ENCODE measurements around the gene HYAL2.

Gene HYAL2

GRCh38 chr3:50304601-50305000 is 17.9 kb downstream of the HYAL2 start:
- H2AK5ac ChIP-seq (ENCODE audit: low read length) = no peak overlapping the region

GRCh38 chr3:50303013-50303815 is 19.3 kb downstream of the HYAL2 start, which contains the start of gene HYAL1:
HYAL1 (minus strand) TSS chr3:50303574; CDS start chr3:50302956, 618 bp downstream.
- Histone ChIP-seq H3K23ac (ENCODE audit: low read length) (no peak within 1 kb of the TSS), H3K4me2 (ENCODE audit: low read length) (no peak within 1 kb of the TSS), H3K79me2 (ENCODE audit: control insufficient read depth, insufficient read depth, low read length) (no peaks in the 10 kb centered on the region), H3K4me3 (ENCODE audit: low read length) (no peak within 1 kb of the TSS), H2AK5ac (ENCODE audit: low read length) (no peak within 1 kb of the TSS), H3K79me1 (ENCODE audit: low read length) (no peaks in the 10 kb centered on the region), H3K18ac (ENCODE audit: low read length) (no peak within 1 kb of the TSS), H3K4ac (ENCODE audit: low read depth, low read length) (no peak within 1 kb of the TSS), H3K4me1 (ENCODE audit: control insufficient read depth, low read depth, low read length) (peaks cover 6% of the 10 kb centered on the region), H2BK5ac (ENCODE audit: low read length) (no peak within 1 kb of the TSS), H3K36me3 (ENCODE audit: control insufficient read depth, insufficient read depth, low read length) (no peaks in the 10 kb centered on the region), H4K5ac (ENCODE audit: low read length) (no peak within 1 kb of the TSS), H3K56ac (ENCODE audit: low read length) (peak within 1 kb of the TSS; percentile 35), H4K8ac (ENCODE audit: low read depth, low read length) (no peak within 1 kb of the TSS), H3K27ac (ENCODE audit: low read depth, low read length) (no peak within 1 kb of the TSS), H2BK120ac (ENCODE audit: low read depth, low read length) (no peak within 1 kb of the TSS), H3K9ac (ENCODE audit: low read length) (peak within 1 kb of the TSS; percentile 25), H3K27me3 (ENCODE audit: insufficient read depth, low read length, poor library complexity) (no peaks in the 10 kb centered on the region), H2BK15ac (replicated peaks; ENCODE audit: low read depth) (no peak within 1 kb of the TSS)
- peak; percentile 84 for DNase-seq
- no CpG with 5 or more reads among the region's 14 CpGs for WGBS (ENCODE audit: extremely low coverage, insufficient coverage, low lambda C conversion rate)

More at GRCh38 chr3:50304601-50305000, 17.9 kb downstream of the HYAL2 start:
- Histone ChIP-seq H3K27ac (ENCODE audit: low read depth, low read length) (no peak overlapping the region), H4K5ac (ENCODE audit: low read length) (no peak overlapping the region), H2BK15ac (replicated peaks; ENCODE audit: low read depth) (no peak overlapping the region), H3K56ac (ENCODE audit: low read length) (no peak overlapping the region), H3K36me3 (ENCODE audit: control insufficient read depth, insufficient read depth, low read length) (no peaks in the 10 kb centered on the region), H3K79me2 (ENCODE audit: control insufficient read depth, insufficient read depth, low read length) (no peaks in the 10 kb centered on the region), H3K4ac (ENCODE audit: low read depth, low read length) (no peak overlapping the region), H3K79me1 (ENCODE audit: low read length) (no peaks in the 10 kb centered on the region), H3K18ac (ENCODE audit: low read length) (no peak overlapping the region), H3K4me3 (ENCODE audit: low read length) (no peak overlapping the region), H2BK120ac (ENCODE audit: low read depth, low read length) (no peak overlapping the region), H3K4me2 (ENCODE audit: low read length) (no peak overlapping the region), H2BK5ac (ENCODE audit: low read length) (no peak overlapping the region), H3K23ac (ENCODE audit: low read length) (no peak overlapping the region), H4K8ac (ENCODE audit: low read depth, low read length) (no peak overlapping the region), H3K27me3 (ENCODE audit: insufficient read depth, low read length, poor library complexity) (no peaks in the 10 kb centered on the region), H3K9ac (ENCODE audit: low read length) (no peak overlapping the region), H3K4me1 (ENCODE audit: control insufficient read depth, low read depth, low read length) (peaks cover 5% of the 10 kb centered on the region)
- no peak for DNase-seq

- H3K4me1 ChIP-seq (ENCODE audit: control insufficient read depth, low read depth, low read length) = peaks cover 6% of the 10 kb centered on the region
- no CpG with 5 or more reads among the region's 32 CpGs for WGBS (ENCODE audit: extremely low coverage, insufficient coverage, low lambda C conversion rate)
- no peak overlapping the region for H3K18ac ChIP-seq (ENCODE audit: low read length)
- no peak overlapping the region for H3K9ac ChIP-seq (ENCODE audit: low read length)
- no peaks in the 10 kb centered on the region for H3K79me2 ChIP-seq (ENCODE audit: control insufficient read depth, insufficient read depth, low read length)
- H3K79me1 ChIP-seq (ENCODE audit: low read length) = no peaks in the 10 kb centered on the region
- DNase-seq = no peak
- H3K4me3 ChIP-seq (ENCODE audit: low read length) = no peak overlapping the region
- H3K36me3 ChIP-seq (ENCODE audit: control insufficient read depth, insufficient read depth, low read length) = no peaks in the 10 kb centered on the region
- H3K4me2 ChIP-seq (ENCODE audit: low read length) = no peak overlapping the region
- H3K56ac ChIP-seq (ENCODE audit: low read length) = peak overlapping the region; percentile 35
- H2BK120ac ChIP-seq (ENCODE audit: low read depth, low read length) = no peak overlapping the region
- H4K8ac ChIP-seq (ENCODE audit: low read depth, low read length) = no peak overlapping the region
- no peak overlapping the region for H3K23ac ChIP-seq (ENCODE audit: low read length)
- no peak overlapping the region for H2BK15ac ChIP-seq (replicated peaks; ENCODE audit: low read depth)
- no peak overlapping the region for H3K27ac ChIP-seq (ENCODE audit: low read depth, low read length)
- no peak overlapping the region for H2BK5ac ChIP-seq (ENCODE audit: low read length)
- no peak overlapping the region for H3K4ac ChIP-seq (ENCODE audit: low read depth, low read length)
- H2AK5ac ChIP-seq (ENCODE audit: low read length) = no peak overlapping the region
- no peaks in the 10 kb centered on the region for H3K27me3 ChIP-seq (ENCODE audit: insufficient read depth, low read length, poor library complexity)
- no peak overlapping the region for H4K5ac ChIP-seq (ENCODE audit: low read length)
Observed at GRCh38 chr3:50302095-50303012, 20.2 kb downstream of the HYAL2 start.

GRCh38 chr3:50300681-50301254 is 21.8 kb downstream of the HYAL2 start:
- H3K56ac ChIP-seq (ENCODE audit: low read length) = peak overlapping the region; percentile 77
- H3K79me2 ChIP-seq (ENCODE audit: control insufficient read depth, insufficient read depth, low read length) = no peaks in the 10 kb centered on the region
- H3K9ac ChIP-seq (ENCODE audit: low read length) = no peak overlapping the region
- WGBS (ENCODE audit: extremely low coverage, insufficient coverage, low lambda C conversion rate) = no CpG with 5 or more reads among the region's 6 CpGs
- H2AK5ac ChIP-seq (ENCODE audit: low read length) = no peak overlapping the region
- H2BK120ac ChIP-seq (ENCODE audit: low read depth, low read length) = no peak overlapping the region
- H4K5ac ChIP-seq (ENCODE audit: low read length) = no peak overlapping the region
- H4K8ac ChIP-seq (ENCODE audit: low read depth, low read length) = no peak overlapping the region
- no peak overlapping the region for H3K4me3 ChIP-seq (ENCODE audit: low read length)
- no peaks in the 10 kb centered on the region for H3K27me3 ChIP-seq (ENCODE audit: insufficient read depth, low read length, poor library complexity)
- H3K4me1 ChIP-seq (ENCODE audit: control insufficient read depth, low read depth, low read length) = peaks cover 6% of the 10 kb centered on the region
- H3K4ac ChIP-seq (ENCODE audit: low read depth, low read length) = no peak overlapping the region
- no peak overlapping the region for H3K18ac ChIP-seq (ENCODE audit: low read length)
- H3K79me1 ChIP-seq (ENCODE audit: low read length) = no peaks in the 10 kb centered on the region
- H3K27ac ChIP-seq (ENCODE audit: low read depth, low read length) = no peak overlapping the region
- no peak overlapping the region for H2BK15ac ChIP-seq (replicated peaks; ENCODE audit: low read depth)
- H3K4me2 ChIP-seq (ENCODE audit: low read length) = no peak overlapping the region
- DNase-seq = no peak
- no peaks in the 10 kb centered on the region for H3K36me3 ChIP-seq (ENCODE audit: control insufficient read depth, insufficient read depth, low read length)
- H2BK5ac ChIP-seq (ENCODE audit: low read length) = no peak overlapping the region
- H3K23ac ChIP-seq (ENCODE audit: low read length) = no peak overlapping the region

- Histone ChIP-seq H3K18ac (ENCODE audit: low read length) (peak overlapping the region; percentile 11), H2BK5ac (ENCODE audit: low read length) (no peak overlapping the region), H3K56ac (ENCODE audit: low read length) (peak overlapping the region; percentile 77), H4K8ac (ENCODE audit: low read depth, low read length) (no peak overlapping the region), H2AK5ac (ENCODE audit: low read length) (no peak overlapping the region), H4K5ac (ENCODE audit: low read length) (no peak overlapping the region), H3K79me1 (ENCODE audit: low read length) (no peaks in the 10 kb centered on the region), H3K27ac (ENCODE audit: low read depth, low read length) (peak overlapping the region; percentile 47), H3K79me2 (ENCODE audit: control insufficient read depth, insufficient read depth, low read length) (no peaks in the 10 kb centered on the region), H2BK15ac (replicated peaks; ENCODE audit: low read depth) (no peak overlapping the region), H3K4me2 (ENCODE audit: low read length) (peak overlapping the region; percentile 7), H3K9ac (ENCODE audit: low read length) (peak overlapping the region; percentile 62), H3K4me3 (ENCODE audit: low read length) (no peak overlapping the region), H3K27me3 (ENCODE audit: insufficient read depth, low read length, poor library complexity) (no peaks in the 10 kb centered on the region), H3K36me3 (ENCODE audit: control insufficient read depth, insufficient read depth, low read length) (no peaks in the 10 kb centered on the region), H2BK120ac (ENCODE audit: low read depth, low read length) (no peak overlapping the region), H3K4ac (ENCODE audit: low read depth, low read length) (no peak overlapping the region), H3K23ac (ENCODE audit: low read length) (no peak overlapping the region), H3K4me1 (ENCODE audit: control insufficient read depth, low read depth, low read length) (peaks cover 6% of the 10 kb centered on the region)
- DNase-seq = no peak
- WGBS (ENCODE audit: extremely low coverage, insufficient coverage, low lambda C conversion rate) = no CpG with 5 or more reads among the region's 12 CpGs
Observed at GRCh38 chr3:50299929-50300680, 22.4 kb downstream of the HYAL2 start.
